Tibial nerve (tissue), 4 donors: Measurements from ENCODE around the gene LIG3. TPM values are rescaled to one million over a fixed set of nuclear protein-coding genes. Genes with fewer than 3 reads are reported as not detected.

Source experiments
- DNase-seq, 2 donors: peaks; one replicate each; pipeline ENCODE4 v3.0.0-alpha.2; 2019; ENCODE audit warnings: low spot score in 2 of 2
- H3K27ac ChIP-seq, 4 donors: fragments of 200-600 bp; sonication (generic) in 3 of 4; one replicate each; pipeline ENCODE4 v1.5.1; 2017 to 2019; ENCODE audit warnings: mild to moderate bottlenecking in 1 of 4
- H3K27me3 ChIP-seq, 2 donors: fragments of 200-600 bp; sonication (generic) in 1 of 2; one replicate each; pipeline versions ENCODE4 v1.5.1 to v1.6.0; 2017 to 2019
- H3K36me3 ChIP-seq, 3 donors: fragments of 200-600 bp; sonication (generic); one replicate each; pipeline ENCODE4 v1.5.1; 2018 to 2019
- H3K4me1 ChIP-seq, 4 donors: fragments of 200-600 bp; sonication (generic) in 3 of 4; one replicate each; pipeline ENCODE4 v1.5.1; 2017 to 2019
- H3K4me3 ChIP-seq, 4 donors: fragments of 200-600 bp; sonication (generic) in 3 of 4; one replicate each; pipeline ENCODE4 v1.5.1; 2017 to 2019; ENCODE audit warnings: mild to moderate bottlenecking in 1 of 4, moderate library complexity in 1 of 4
- H3K9me3 ChIP-seq, 4 donors: fragments of 200-600 bp; sonication (generic) in 3 of 4; one replicate each; pipeline ENCODE4 v1.5.1; 2017 to 2019
- EP300 ChIP-seq, 2 donors: sonication (generic); formaldehyde crosslinking; IDR thresholded peaks; one replicate each; pipeline ENCODE4 v1.6.1; 2017; ENCODE audit warnings: antibody characterized with exemption in 2 of 2, mild to moderate bottlenecking in 1 of 2
- POLR2A ChIP-seq, 2 donors: fragments of 450-650 bp; IDR thresholded peaks; one replicate each; pipeline ENCODE4 v1.6.1; 2017; ENCODE audit warnings: antibody characterized with exemption in 2 of 2, mild to moderate bottlenecking in 2 of 2, moderate library complexity in 2 of 2
- WGBS, 2 donors: methylation state at CpG; one replicate each; pipeline ENCODE4 v1.1.5; 2018; 5-methylcytosine and 5-hydroxymethylcytosine counted together
- total RNA-seq, 4 donors: library from RNA; depleted of rRNA; stranded (reverse); fragments of >200 nt; gene quantifications; one replicate each; pipeline ENCODE4 v1.1.0, GENCODE V29; 2016
- TF ChIP-seq, protein P1 (sequence below), 5 experiments: fragments of 200-600 bp in 3 of 5; fragments of 450-650 bp in 2 of 5; sonication (generic) in 3 of 5; IDR thresholded peaks; one replicate each; pipeline ENCODE4 v1.5.1; 2016 to 2019; ENCODE audit warnings: antibody characterized with exemption in 5 of 5, mild to moderate bottlenecking in 3 of 5, moderate library complexity in 2 of 5

Gene LIG3
- total RNA-seq, 4 donors from 2014 or later, result 15.3 to 42.6 (median 37.0) TPM

- 12% methylated on average over 8 of the region's 8 CpGs for WGBS, 2 donors
- Histone ChIP-seq H3K4me3 (peak overlapping the region; percentile 82 to 97 (median 90)), H3K27ac (peak overlapping the region; percentile 93 to 100 (median 98)), H3K27me3 (no peaks in the 10 kb centered on the region), H3K4me1 (peaks cover 0 to 39% (median 14%) of the 10 kb centered on the region in 4 donors), H3K36me3 (peaks cover 0 to 10% (median 4%) of the 10 kb centered on the region in 3 donors), H3K9me3 (no peaks in the 10 kb centered on the region)
- DNase-seq, result no peak
- no peak for TF ChIP-seq POLR2A (IDR thresholded peaks at IDR 0.05)
- no peak for TF ChIP-seq EP300 (IDR thresholded peaks at IDR 0.05)
- TF ChIP-seq, protein P1, sequence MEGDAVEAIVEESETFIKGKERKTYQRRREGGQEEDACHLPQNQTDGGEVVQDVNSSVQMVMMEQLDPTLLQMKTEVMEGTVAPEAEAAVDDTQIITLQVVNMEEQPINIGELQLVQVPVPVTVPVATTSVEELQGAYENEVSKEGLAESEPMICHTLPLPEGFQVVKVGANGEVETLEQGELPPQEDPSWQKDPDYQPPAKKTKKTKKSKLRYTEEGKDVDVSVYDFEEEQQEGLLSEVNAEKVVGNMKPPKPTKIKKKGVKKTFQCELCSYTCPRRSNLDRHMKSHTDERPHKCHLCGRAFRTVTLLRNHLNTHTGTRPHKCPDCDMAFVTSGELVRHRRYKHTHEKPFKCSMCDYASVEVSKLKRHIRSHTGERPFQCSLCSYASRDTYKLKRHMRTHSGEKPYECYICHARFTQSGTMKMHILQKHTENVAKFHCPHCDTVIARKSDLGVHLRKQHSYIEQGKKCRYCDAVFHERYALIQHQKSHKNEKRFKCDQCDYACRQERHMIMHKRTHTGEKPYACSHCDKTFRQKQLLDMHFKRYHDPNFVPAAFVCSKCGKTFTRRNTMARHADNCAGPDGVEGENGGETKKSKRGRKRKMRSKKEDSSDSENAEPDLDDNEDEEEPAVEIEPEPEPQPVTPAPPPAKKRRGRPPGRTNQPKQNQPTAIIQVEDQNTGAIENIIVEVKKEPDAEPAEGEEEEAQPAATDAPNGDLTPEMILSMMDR (IDR thresholded peaks at IDR 0.05), result no peak
Measured at GRCh38 chr17:34981538-34982241, 1.4 kb downstream of the LIG3 start.

DNA sequence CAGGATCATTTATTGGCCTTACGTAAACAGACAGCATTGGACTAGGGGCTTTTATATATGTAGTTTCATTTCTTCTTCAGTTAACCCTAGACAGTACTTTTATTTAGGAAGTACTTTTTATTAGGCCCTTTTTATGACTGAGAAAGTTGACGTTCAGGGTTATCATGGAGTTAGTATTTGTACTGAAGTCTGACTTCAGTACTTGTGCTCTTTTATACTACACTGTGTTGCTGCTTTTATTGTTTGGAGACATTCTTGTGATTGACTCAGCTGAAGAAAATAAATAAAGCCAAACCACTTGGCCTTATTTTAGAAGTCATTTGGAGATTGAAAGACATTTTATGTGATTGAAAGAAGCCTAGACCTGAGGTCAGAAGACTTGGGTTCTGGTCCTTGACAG, 6.9 kb downstream of the LIG3 start:
- H3K9me3 ChIP-seq, result no peaks in the 10 kb centered on the region
- H3K4me3 ChIP-seq, result no peak overlapping the region
- no peak for DNase-seq
- 71 to 79% methylated on average over 2 of the region's 2 CpGs for WGBS, 2 donors
- peaks cover 0 to 15% (median 2%) of the 10 kb centered on the region in 4 donors for H3K4me1 ChIP-seq
- peaks cover 0 to 61% (median 26%) of the 10 kb centered on the region in 3 donors for H3K36me3 ChIP-seq
- TF ChIP-seq, protein P1 (IDR thresholded peaks at IDR 0.05), result no peak
- TF ChIP-seq EP300 (IDR thresholded peaks at IDR 0.05), result no peak
- no peak for TF ChIP-seq POLR2A (IDR thresholded peaks at IDR 0.05)
- no peaks in the 10 kb centered on the region for H3K27me3 ChIP-seq
- no peak overlapping the region for H3K27ac ChIP-seq

- Histone ChIP-seq H3K27me3 (no peaks in the 10 kb centered on the region), H3K9me3 (no peaks in the 10 kb centered on the region), H3K36me3 (peaks cover 0 to 75% (median 30%) of the 10 kb centered on the region in 3 donors), H3K27ac (no peak overlapping the region), H3K4me1 (peaks cover 0 to 3% (median 0%) of the 10 kb centered on the region in 4 donors), H3K4me3 (no peak overlapping the region)
- DNase-seq, result no peak
- WGBS, 2 donors, result 73% methylated on average over 2 of the region's 2 CpGs
- TF ChIP-seq EP300 (IDR thresholded peaks at IDR 0.05) (no peak), POLR2A (IDR thresholded peaks at IDR 0.05) (no peak)
- TF ChIP-seq, protein P1 (IDR thresholded peaks at IDR 0.05), result no peak
Measured at GRCh38 chr17:34988644-34989043, 8.3 kb downstream of the LIG3 start.

- Histone ChIP-seq H3K27me3 (no peaks in the 10 kb centered on the region), H3K36me3 (peaks cover 0 to 83% (median 30%) of the 10 kb centered on the region in 3 donors), H3K27ac (no peak overlapping the region), H3K9me3 (no peaks in the 10 kb centered on the region), H3K4me1 (no peaks in the 10 kb centered on the region), H3K4me3 (no peak overlapping the region)
- no peak for DNase-seq
- TF ChIP-seq, protein P1 (IDR thresholded peaks at IDR 0.05), result no peak
- TF ChIP-seq POLR2A (IDR thresholded peaks at IDR 0.05) (no peak), EP300 (IDR thresholded peaks at IDR 0.05) (no peak)
- WGBS, 2 donors, result 89 to 90% methylated on average over 10 of the region's 10 CpGs
Measured at GRCh38 chr17:34989473-34989872, 9.2 kb downstream of the LIG3 start.

DNA sequence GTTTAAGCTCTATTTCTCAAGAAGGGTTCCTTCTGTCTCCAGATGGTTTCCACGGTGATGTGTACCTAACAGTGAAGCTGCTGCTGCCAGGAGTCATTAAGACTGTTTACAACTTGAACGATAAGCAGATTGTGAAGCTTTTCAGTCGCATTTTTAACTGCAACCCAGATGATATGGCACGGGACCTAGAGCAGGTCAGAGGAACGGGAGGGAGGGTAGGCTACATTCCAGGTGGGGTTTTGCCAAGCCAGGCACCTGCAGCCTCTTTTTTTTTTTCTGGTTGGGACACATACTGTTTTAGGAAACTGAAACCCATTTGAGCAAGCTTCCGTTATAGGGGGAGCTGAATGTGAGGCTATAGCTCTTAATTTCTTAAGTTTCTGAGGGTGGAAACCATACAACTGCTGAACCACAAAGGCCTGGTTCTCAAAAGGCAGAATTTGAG, 10.6 kb downstream of the LIG3 start:
- H3K36me3 ChIP-seq, result peaks cover 0 to 96% (median 30%) of the 10 kb centered on the region in 3 donors
- H3K27ac ChIP-seq, result no peak overlapping the region
- no peaks in the 10 kb centered on the region for H3K27me3 ChIP-seq
- DNase-seq, result no peak
- no peaks in the 10 kb centered on the region for H3K4me1 ChIP-seq
- WGBS, 2 donors, result 65 to 77% methylated on average over 6 of the region's 6 CpGs
- H3K9me3 ChIP-seq, result no peaks in the 10 kb centered on the region
- TF ChIP-seq POLR2A (IDR thresholded peaks at IDR 0.05) (no peak), EP300 (IDR thresholded peaks at IDR 0.05) (no peak)
- TF ChIP-seq, protein P1 (IDR thresholded peaks at IDR 0.05), result no peak
- H3K4me3 ChIP-seq, result no peak overlapping the region
